Breast epithelium (tissue), 3 donors: Measurements from ENCODE around the gene RTN4RL1.

Experiments
- POLR2A ChIP-seq: fragments of 450-650 bp; IDR thresholded peaks from one replicate; pipeline ENCODE4 v1.6.1; 2016; ENCODE audit warnings: antibody characterized with exemption, mild to moderate bottlenecking, moderate library complexity
- TF ChIP-seq, protein P1 (sequence below), 3 donors: fragments of 450-650 bp; IDR thresholded peaks; one replicate each; pipeline ENCODE4 v1.5.1; 2016 to 2017; ENCODE audit warnings: antibody characterized with exemption in 3 of 3, mild to moderate bottlenecking in 3 of 3, moderate library complexity in 3 of 3

DNA sequence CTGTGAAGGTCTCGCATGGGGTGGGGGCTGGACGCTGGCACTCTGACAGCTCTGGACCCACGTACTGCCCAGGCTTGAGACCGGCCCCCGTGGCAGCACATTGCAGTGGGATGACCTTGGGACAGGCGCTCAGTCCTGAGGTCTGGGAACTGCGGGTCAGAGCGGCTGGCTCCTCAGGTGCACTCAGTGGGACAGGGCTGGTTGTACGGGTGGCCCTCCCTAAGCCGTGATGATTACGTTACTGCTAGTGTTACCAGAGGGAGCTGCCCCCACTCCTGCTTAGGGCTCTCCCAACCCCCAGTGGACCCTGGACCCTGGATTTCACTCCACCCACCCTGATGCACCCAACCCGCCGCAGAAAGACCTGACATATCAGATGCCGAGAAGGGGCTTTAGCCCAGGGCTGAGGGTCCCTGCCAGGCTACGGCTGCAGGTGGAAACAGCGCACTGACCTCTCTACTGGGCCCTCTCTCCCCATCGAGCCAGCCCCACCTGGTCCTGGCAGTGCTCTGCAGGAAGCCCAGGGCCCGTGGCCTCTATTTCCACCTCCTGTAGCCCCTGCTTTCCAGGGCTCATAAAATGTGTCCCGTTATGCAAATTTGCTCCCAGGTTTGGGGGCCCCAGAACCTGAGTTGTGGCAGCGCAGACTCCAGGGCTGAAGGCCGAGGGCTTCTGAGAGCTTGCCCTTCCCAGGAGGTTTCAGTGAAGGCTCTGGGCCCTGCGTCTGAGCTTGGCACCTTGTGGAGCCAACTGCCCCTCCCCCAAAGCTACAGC is 77.2 kb downstream of the RTN4RL1 start:
- TF ChIP-seq POLR2A, result no peak
- TF ChIP-seq, protein P1, sequence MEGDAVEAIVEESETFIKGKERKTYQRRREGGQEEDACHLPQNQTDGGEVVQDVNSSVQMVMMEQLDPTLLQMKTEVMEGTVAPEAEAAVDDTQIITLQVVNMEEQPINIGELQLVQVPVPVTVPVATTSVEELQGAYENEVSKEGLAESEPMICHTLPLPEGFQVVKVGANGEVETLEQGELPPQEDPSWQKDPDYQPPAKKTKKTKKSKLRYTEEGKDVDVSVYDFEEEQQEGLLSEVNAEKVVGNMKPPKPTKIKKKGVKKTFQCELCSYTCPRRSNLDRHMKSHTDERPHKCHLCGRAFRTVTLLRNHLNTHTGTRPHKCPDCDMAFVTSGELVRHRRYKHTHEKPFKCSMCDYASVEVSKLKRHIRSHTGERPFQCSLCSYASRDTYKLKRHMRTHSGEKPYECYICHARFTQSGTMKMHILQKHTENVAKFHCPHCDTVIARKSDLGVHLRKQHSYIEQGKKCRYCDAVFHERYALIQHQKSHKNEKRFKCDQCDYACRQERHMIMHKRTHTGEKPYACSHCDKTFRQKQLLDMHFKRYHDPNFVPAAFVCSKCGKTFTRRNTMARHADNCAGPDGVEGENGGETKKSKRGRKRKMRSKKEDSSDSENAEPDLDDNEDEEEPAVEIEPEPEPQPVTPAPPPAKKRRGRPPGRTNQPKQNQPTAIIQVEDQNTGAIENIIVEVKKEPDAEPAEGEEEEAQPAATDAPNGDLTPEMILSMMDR (IDR thresholded peaks at IDR 0.05), result no peak
